Mucosa of descending colon (tissue), 3 donors: ENCODE results near the gene VARS2. TPM values are rescaled to one million over a fixed set of nuclear protein-coding genes. Genes with fewer than 3 reads are reported as not detected.

Experiments used
- ATAC-seq: fragments of 200-7000 bp; cut with Tn5 transposase; one replicate; pipeline ENCODE4 v1.9.1; 2020; ENCODE audit warnings: mild to moderate bottlenecking, moderate library complexity
- DNase-seq, 3 donors: peaks; one replicate each; pipeline ENCODE4 v3.0.0-alpha.2; 2020
- H3K36me3 ChIP-seq: fragments of 200-600 bp; one replicate; pipeline ENCODE4 v1.8.0; 2021; ENCODE audit warnings: low read depth, mild to moderate bottlenecking
- H3K4me1 ChIP-seq: fragments of 200-600 bp; one replicate; pipeline ENCODE4 v1.8.0; 2021; ENCODE audit warnings: low read depth, mild to moderate bottlenecking
- H3K4me3 ChIP-seq: fragments of 200-600 bp; one replicate; pipeline ENCODE4 v1.8.0; 2021; ENCODE audit warnings: mild to moderate bottlenecking
- H3K9me3 ChIP-seq: fragments of 200-600 bp; one replicate; pipeline ENCODE4 v1.8.0; 2021; ENCODE audit warnings: mild to moderate bottlenecking
- intact Hi-C, 2 donors: fragments of 100-400 bp; cut with DNase I in 1 of 2; cut with micrococcal nuclease in 1 of 2; formaldehyde crosslinking; loops; one replicate each; pipeline versions ENCODE4 v1.11.0 to v1.11.1; 2022; cut with DNase I, micrococcal nuclease
- total RNA-seq, 3 donors: library from RNA; stranded (reverse); fragmentation: NEBNext Ultra II Directional in 2 of 3; extraction: Animal tissue kit (Norgen Biotek cat#: 25700) in 2 of 3; gene quantifications; one replicate each; pipeline versions ENCODE4 v1.2.1 to v1.2.4, GENCODE V29; 2021 to 2023
- TF ChIP-seq, protein P1 (sequence below): fragments of 200-600 bp; IDR thresholded peaks from one replicate; pipeline ENCODE4 v1.8.0; 2022; ENCODE audit warnings: antibody characterized with exemption, mild to moderate bottlenecking
- donor health status: DM: no; HTN: no; CAD: no; lungs with moderate emphysema.
- donor health status: DM: no; HTN: no; CAD: no.
- donor health status: DM: no; HTN: yes; CAD: no.

The VARS2 gene
- total RNA-seq, 3 donors from 2014 or later: 20.9 to 27.6 (median 27.3) TPM

DNA sequence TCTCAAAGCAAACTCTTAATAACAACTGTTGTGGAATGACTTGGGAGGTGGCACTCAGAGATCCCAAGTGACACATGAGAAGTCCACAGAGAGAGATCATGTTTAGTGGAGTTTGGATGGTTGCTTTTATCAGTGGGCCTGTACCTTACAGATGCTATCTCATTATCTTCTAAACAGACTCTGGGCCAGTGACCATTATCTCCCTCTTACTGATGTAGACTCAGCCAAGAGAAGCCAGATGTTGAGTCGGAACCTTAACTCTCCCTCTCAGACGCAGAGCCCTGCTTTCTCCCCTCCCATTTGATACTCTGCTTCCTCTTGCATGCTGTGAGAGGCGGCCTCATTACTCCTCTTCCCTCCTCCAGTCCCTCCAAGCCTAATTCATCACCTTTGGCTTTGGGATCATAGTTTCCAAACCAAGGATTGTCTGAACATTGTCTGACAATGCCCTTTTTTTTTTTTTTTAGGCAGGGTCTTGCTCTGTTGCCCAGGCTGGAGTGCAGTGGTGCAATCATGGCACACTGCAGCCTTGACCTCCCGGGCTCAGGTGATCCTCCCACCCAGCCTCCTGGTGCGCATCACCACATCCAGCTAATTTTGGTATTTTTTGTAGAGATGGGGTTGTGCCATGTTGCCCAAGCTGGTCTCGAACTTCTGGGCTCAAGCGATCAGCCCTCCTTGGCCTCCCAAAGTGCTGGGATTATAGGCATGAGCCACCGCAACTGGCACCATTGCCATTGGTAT, 34.2 kb upstream of the VARS2 start:
- no peak for DNase-seq
- TF ChIP-seq, protein P1, sequence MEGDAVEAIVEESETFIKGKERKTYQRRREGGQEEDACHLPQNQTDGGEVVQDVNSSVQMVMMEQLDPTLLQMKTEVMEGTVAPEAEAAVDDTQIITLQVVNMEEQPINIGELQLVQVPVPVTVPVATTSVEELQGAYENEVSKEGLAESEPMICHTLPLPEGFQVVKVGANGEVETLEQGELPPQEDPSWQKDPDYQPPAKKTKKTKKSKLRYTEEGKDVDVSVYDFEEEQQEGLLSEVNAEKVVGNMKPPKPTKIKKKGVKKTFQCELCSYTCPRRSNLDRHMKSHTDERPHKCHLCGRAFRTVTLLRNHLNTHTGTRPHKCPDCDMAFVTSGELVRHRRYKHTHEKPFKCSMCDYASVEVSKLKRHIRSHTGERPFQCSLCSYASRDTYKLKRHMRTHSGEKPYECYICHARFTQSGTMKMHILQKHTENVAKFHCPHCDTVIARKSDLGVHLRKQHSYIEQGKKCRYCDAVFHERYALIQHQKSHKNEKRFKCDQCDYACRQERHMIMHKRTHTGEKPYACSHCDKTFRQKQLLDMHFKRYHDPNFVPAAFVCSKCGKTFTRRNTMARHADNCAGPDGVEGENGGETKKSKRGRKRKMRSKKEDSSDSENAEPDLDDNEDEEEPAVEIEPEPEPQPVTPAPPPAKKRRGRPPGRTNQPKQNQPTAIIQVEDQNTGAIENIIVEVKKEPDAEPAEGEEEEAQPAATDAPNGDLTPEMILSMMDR: no peak
- no peaks in the 10 kb centered on the region for H3K9me3 ChIP-seq
- no peak for ATAC-seq
- H3K36me3 ChIP-seq: no peaks in the 10 kb centered on the region
- H3K4me1 ChIP-seq: peaks cover 12% of the 10 kb centered on the region
- H3K4me3 ChIP-seq: no peak overlapping the region
- intact Hi-C loops: loop anchor here (5.0 to 10.0 kb wide), 2 partner anchors 53 to 135 kb away; partner anchors contain the start of genes FLOT1 (in 2 of the 2) and IER3 (in 2 of the 2)

DNA sequence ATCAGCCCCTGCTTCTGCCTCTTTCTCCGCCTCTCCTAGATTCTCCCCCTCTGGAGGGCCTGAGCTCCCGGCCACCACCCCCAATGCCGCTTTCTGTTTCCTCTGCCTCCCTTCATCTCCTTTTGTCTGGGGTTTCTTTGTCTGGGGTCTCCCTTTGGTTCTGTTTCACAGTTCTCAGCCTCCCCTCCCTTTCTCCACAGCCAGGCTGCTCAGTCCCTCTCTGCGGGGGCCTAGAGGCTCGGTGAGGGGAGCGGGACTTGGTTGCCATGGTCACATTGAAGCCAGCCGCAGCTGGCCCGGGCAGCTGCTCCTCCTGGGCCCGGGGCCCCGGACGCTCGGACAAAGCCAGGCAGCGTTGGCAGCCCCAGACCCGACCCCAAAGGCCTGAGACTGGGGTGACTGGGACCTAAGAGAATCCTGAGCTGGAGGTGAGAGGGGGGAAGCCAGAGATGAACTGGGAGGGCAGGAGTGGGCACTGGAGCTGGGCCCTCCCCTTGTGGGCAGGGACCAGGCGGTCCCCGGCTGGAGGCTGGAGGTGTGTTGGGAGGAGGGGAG, 33.3 kb upstream of the VARS2 start:
- Histone ChIP-seq H3K4me1 (peaks cover 21% of the 10 kb centered on the region), H3K36me3 (no peaks in the 10 kb centered on the region), H3K9me3 (no peaks in the 10 kb centered on the region), H3K4me3 (no peak overlapping the region)
- ATAC-seq: no peak
- intact Hi-C loops: loop anchor here (10.0 kb wide), 1 partner anchor 136 kb away; the partner anchor contains the start of genes FLOT1 (in 2 of the 2) and IER3 (in 2 of the 2)
- DNase-seq: no peak
- TF ChIP-seq, protein P1: no peak

DNA sequence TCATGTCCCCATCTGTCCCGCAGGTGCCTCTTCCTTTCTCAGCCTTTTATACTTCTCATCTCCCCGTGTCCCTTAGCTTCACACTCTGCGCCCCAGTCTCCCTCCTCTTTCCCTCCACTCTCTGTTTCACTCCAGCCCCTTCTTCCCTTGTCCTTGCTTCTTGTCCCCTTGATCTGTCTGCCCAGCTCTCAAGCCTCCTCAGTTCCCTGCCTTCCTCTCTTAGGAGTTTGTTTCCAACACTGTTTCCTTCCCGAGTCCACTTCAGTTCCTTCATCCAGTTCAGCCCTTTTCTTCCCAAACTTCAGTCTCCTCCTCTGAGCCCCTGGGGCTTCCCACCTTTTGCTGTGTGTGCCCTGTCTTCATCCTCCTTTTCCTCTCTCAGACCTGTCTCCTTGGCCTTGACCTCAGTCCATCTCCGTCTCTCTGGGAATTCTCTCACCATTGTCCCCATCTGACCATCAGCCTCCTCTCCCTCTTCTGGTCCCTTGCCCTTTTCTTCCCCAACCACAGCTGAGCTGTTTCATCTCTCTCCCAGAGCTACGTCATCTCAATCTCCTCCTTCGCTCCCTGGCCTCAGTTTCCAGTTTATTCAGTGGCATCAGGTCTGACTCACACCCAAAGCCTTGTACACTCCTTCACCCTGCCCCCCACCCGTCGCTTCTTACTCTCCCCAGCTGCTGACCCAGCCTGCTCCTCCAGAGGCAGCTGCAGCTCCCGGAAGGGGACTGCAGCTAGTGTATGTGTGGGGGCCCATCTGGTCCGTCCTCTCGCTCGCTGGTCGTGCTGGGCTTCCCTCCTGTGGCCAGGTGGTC, 32.4 kb upstream of the VARS2 start:
- Histone ChIP-seq H3K36me3 (no peaks in the 10 kb centered on the region), H3K9me3 (no peaks in the 10 kb centered on the region), H3K4me3 (no peak overlapping the region), H3K4me1 (peaks cover 27% of the 10 kb centered on the region)
- TF ChIP-seq, protein P1: no peak
- DNase-seq (peak in 1 of 3 donors; percentile 24), ATAC-seq (no peak)
- intact Hi-C loops: loop anchor here (10.0 kb wide), 1 partner anchor 137 kb away; the partner anchor contains the start of genes FLOT1 (in 2 of the 2) and IER3 (in 2 of the 2)

DNA sequence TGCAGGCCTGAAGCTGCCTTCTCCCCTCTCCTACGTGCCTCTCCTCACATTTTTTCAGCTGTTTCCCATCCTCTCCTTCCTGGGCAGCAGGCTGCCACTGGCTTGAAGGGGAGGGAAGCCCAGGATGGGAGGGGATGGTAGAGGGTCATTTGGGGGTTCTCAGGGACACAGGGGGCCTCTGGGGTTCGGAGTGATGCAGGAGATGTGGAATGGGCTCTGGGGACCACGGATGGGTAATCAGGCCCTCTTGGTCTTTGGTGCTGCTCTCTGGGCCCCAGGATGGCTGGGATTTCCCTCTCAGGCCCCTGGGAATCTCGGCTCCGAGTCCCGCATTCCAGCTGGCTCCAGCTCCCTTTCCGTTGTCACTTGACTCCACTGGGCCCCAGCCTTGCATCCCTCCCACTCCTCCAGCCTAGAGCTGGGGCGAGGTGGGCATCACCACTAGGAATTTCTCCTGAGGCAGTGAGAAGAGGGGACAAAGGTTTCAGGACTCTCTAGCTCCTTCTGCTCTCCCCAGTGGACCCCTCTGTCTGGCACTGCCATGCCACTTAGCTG, 31.8 kb upstream of the VARS2 start:
- DNase-seq (peak in 1 of 3 donors; percentile 28), ATAC-seq (no peak)
- TF ChIP-seq, protein P1: no peak
- Histone ChIP-seq H3K4me1 (peaks cover 31% of the 10 kb centered on the region), H3K4me3 (no peak overlapping the region), H3K9me3 (no peaks in the 10 kb centered on the region), H3K36me3 (no peaks in the 10 kb centered on the region)
- intact Hi-C loops: loop anchor here (10.0 kb wide), 1 partner anchor 137 kb away; the partner anchor contains the start of genes FLOT1 (in 2 of the 2) and IER3 (in 2 of the 2)
